Chondrocyte (in vitro differentiated cells): ENCODE results near the gene NUDT16. TPM values are rescaled to one million over a fixed set of nuclear protein-coding genes. Genes with fewer than 3 reads are reported as not detected.

Experiments used
- DNase-seq: peaks from one replicate; pipeline ENCODE4 v3.0.0; 2021; ENCODE audit warnings: mixed read lengths, low spot score
- H3K27ac Mint-ChIP-seq: one replicate; pipeline ENCODE4 v1.8.0; 2021; ENCODE audit warnings: mild to moderate bottlenecking, moderate library complexity, mixed read lengths; ENCODE audit not compliant: unreplicated experiment
- H3K27me3 Mint-ChIP-seq: 2 replicates; pipeline ENCODE4 v1.8.0; 2021; ENCODE audit warnings: low read depth, mixed read lengths
- H3K36me3 Mint-ChIP-seq: 2 replicates; pipeline ENCODE4 v1.8.0; 2021; ENCODE audit warnings: low read depth, mixed read lengths
- H3K4me1 Mint-ChIP-seq: 2 replicates; pipeline ENCODE4 v1.8.0; 2021; ENCODE audit warnings: low read depth, mild to moderate bottlenecking, mixed read lengths
- H3K4me3 Mint-ChIP-seq: one replicate; pipeline ENCODE4 v1.8.0; 2021; ENCODE audit warnings: mild to moderate bottlenecking, moderate library complexity, mixed read lengths; ENCODE audit not compliant: unreplicated experiment
- H3K9me3 Mint-ChIP-seq: 2 replicates; pipeline ENCODE4 v1.8.0; 2021; ENCODE audit warnings: low read depth, mixed read lengths
- total RNA-seq: library from RNA; stranded (reverse); gene quantifications from 3 replicates; pipeline ENCODE4 v1.2.1, GENCODE V29; 2021
- TF ChIP-seq, protein P1 (sequence below): fragments of 200-600 bp; sonication (generic); IDR thresholded peaks from 2 replicates; pipeline ENCODE4 v1.5.0; 2021; ENCODE audit warnings: antibody characterized with exemption, mild to moderate bottlenecking, moderate library complexity

Gene NUDT16
- total RNA-seq, 1 donor from 2014 or later, result 11.6 TPM

DNA sequence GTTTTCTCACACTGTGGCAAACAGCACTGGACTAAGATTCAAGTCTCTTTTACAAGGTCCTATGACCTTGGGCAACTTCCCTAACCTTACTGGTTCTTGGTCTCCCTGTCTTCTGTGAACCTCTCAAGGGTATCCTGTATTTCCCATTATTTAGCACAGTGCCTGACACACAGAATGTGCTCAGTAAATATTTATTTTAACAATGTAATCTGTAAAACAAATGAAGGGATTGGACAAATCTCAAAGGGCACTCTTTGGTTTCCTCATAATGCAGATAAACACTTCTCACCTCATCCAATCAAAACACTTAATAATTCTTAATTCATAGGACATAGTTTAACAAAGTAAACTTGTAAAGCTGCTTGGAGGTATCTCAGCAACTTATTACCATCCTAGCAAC lies 12.8 kb downstream of the NUDT16 start:
- Mint-ChIP-seq H3K36me3 (no peaks in the 10 kb centered on the region), H3K9me3 (no peaks in the 10 kb centered on the region), H3K4me3 (no peak overlapping the region), H3K27me3 (peaks cover 1% of the 10 kb centered on the region), H3K4me1 (peaks cover 5% of the 10 kb centered on the region), H3K27ac (no peak overlapping the region)
- DNase-seq, result no peak
- TF ChIP-seq, protein P1, sequence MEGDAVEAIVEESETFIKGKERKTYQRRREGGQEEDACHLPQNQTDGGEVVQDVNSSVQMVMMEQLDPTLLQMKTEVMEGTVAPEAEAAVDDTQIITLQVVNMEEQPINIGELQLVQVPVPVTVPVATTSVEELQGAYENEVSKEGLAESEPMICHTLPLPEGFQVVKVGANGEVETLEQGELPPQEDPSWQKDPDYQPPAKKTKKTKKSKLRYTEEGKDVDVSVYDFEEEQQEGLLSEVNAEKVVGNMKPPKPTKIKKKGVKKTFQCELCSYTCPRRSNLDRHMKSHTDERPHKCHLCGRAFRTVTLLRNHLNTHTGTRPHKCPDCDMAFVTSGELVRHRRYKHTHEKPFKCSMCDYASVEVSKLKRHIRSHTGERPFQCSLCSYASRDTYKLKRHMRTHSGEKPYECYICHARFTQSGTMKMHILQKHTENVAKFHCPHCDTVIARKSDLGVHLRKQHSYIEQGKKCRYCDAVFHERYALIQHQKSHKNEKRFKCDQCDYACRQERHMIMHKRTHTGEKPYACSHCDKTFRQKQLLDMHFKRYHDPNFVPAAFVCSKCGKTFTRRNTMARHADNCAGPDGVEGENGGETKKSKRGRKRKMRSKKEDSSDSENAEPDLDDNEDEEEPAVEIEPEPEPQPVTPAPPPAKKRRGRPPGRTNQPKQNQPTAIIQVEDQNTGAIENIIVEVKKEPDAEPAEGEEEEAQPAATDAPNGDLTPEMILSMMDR, result no peak

DNA sequence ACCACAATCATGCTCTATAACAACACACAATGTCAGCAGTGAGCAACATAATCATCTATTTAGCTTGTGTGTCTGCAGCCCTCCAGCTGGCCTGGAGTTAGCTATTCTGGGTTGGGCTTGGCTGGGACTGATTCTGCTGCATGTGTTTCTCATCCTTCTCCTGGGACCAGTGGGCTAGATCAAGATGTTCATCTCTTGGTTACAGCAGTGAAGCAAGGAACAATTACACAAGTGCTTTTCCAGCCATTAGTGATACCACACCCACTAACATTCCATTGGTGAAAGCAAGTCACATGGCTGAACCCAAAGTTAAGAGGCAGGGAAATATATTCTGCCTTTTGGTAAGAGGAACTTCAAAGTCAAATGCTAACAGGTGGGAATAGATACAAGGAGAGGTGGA lies 14.6 kb downstream of the NUDT16 start:
- H3K36me3 Mint-ChIP-seq, result no peaks in the 10 kb centered on the region
- TF ChIP-seq, protein P1, result no peak
- H3K27ac Mint-ChIP-seq, result no peak overlapping the region
- DNase-seq, result no peak
- peaks cover 1% of the 10 kb centered on the region for H3K27me3 Mint-ChIP-seq
- H3K9me3 Mint-ChIP-seq, result no peaks in the 10 kb centered on the region
- H3K4me3 Mint-ChIP-seq, result no peak overlapping the region
- peaks cover 6% of the 10 kb centered on the region for H3K4me1 Mint-ChIP-seq

DNA sequence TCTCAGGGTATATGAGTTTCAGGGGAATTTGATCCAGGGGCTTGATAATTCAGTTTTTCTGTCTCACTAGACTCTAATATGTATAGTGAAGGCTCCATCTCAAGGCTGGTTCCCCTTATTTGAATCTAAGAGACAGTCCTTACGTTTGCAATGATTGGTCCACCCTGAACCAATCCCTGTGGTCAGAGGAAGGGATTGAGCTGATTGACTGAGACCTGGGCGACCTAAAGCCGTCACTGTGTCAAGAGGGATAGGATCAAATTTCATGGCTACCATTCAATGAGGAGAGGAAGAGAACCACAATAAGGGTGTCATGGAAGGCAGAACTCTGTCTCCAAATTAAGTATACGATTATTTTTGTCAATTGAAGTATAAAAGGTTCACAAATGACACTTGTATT lies 16.3 kb downstream of the NUDT16 start:
- Mint-ChIP-seq H3K27me3 (peaks cover 1% of the 10 kb centered on the region), H3K36me3 (no peaks in the 10 kb centered on the region), H3K4me1 (peaks cover 20% of the 10 kb centered on the region), H3K27ac (no peak overlapping the region), H3K4me3 (no peak overlapping the region), H3K9me3 (no peaks in the 10 kb centered on the region)
- no peak for DNase-seq
- TF ChIP-seq, protein P1, result no peak

DNA sequence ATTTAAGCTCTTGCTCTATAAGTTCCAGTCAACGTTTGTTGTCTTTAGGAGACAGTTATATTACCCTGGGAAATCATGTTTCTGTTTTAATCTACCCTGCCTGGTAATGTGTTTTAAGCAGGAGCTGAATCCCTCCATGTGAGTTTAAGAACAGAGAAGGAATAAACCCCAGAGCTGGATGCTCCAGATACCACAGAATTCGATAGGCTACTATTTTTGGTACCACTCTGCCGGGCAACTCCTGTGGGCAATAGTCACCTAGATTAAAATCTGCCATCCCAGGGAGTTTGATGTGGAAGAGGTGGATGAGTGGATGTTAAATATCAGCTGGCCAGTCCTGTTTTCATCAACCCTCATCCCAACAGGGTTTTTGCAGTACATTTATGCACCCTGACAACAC lies 20.4 kb downstream of the NUDT16 start:
- H3K4me3 Mint-ChIP-seq, result no peak overlapping the region
- peaks cover 4% of the 10 kb centered on the region for H3K27me3 Mint-ChIP-seq
- peak overlapping the region; percentile 83 for H3K27ac Mint-ChIP-seq
- H3K36me3 Mint-ChIP-seq, result no peaks in the 10 kb centered on the region
- TF ChIP-seq, protein P1, result no peak
- peaks cover 21% of the 10 kb centered on the region for H3K4me1 Mint-ChIP-seq
- peaks cover 10% of the 10 kb centered on the region for H3K9me3 Mint-ChIP-seq
- no peak for DNase-seq

DNA sequence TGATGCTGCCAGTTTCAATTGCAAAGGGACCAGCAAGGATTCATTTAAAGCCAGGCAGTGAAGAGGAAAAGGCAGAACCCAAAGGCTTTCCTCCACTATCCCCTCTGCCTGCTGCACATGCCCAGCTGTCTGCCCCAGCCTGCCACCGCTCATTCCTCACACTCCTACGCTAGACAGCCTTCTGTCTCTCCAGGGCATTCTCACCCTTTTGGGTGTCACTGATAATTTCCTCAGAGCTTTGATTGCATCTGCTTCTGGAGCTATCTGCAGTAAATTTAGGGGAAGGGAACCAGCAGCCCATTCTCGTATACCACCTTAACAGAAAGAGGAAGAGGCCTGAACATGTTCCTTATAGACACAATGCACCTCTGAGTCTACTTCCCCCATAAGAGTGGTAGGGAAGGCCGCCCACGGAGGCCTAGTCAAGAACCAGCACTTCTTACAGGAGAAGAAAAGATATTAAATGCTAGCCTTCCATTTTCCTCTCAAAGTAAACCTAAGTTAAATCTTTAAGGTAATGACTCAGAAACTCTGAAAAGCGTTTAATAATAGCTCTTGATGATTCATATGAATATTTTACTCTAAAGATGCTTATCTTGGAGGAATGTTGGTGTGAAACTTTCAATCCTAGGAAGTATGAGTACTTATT lies 20.9 kb downstream of the NUDT16 start:
- Mint-ChIP-seq H3K4me1 (peaks cover 21% of the 10 kb centered on the region), H3K27me3 (peaks cover 6% of the 10 kb centered on the region), H3K4me3 (no peak overlapping the region), H3K36me3 (no peaks in the 10 kb centered on the region), H3K9me3 (peaks cover 10% of the 10 kb centered on the region), H3K27ac (peak overlapping the region; percentile 83)
- TF ChIP-seq, protein P1, result no peak
- DNase-seq, result no peak
